Fibroblast of lung (primary cell): ENCODE measurements around the gene NEU2.

ENCODE experiments used
- CTCF ChIP-seq, 2 donors: IDR thresholded peaks in 1 of 2; conservative IDR thresholded peaks in 1 of 2; 1 replicate in 1 of 2; 2 replicates in 1 of 2; pipeline ENCODE4 v1.5.1; 2011 to 2012; ENCODE audit warnings: low read length in 2 of 2, control low read depth in 1 of 2, inconsistent platforms in 1 of 2, low read depth in 1 of 2, mild to moderate bottlenecking in 1 of 2
- EZH2 ChIP-seq: IDR thresholded peaks from 2 replicates; pipeline ENCODE4 v1.5.1; 2012; ENCODE audit warnings: low read length, control low read depth, mild to moderate bottlenecking; ENCODE audit errors: missing control alignments

- TF ChIP-seq EZH2 (no peak), CTCF (conservative IDR thresholded peaks at IDR 0.05 in 1 of 2, IDR thresholded peaks at IDR 0.05 in 1 of 2; ENCODE audit: low read depth in 1 of 2, low read length in 2 of 2) (no peak)
Measured at GRCh38 chr2:233068762-233069418, 36.4 kb downstream of the NEU2 start.
